ENCODE data around the gene USP50. TPM values are rescaled to one million over a fixed set of nuclear protein-coding genes. Genes with fewer than 3 reads are reported as not detected.
"Not testable (repeated sequence)": the region's sequence is repeated elsewhere in the genome, so short reads cannot be mapped to it uniquely, and the experiment has no call there.

The USP50 gene
- total and polyA plus RNA-seq, 2 of the 13 experiments (the other 11 are each of a cell fraction or from before 2014, with no cell fraction given) = 0.86 TPM; not detected in 1

DNA sequence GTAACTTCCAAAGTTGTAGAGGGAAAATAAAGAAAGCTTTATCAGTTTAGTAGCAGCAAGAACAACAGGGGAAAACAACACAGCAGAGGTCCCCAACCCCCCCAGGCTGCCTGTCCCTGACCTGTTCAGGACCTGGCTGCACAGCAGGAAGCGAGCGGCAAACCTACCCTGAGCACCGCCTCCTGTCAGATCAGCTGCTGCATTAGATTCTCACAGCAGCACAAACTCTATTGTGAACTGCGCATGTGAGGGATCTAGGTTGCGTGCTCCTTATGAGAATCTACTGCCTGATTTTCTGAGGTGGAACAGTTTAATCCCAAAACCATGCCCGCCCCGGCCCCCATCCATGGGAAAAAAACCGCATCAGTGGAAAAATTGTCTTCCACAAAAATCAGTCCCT lies 40.3 kb downstream of the USP50 start:
- TF ChIP-seq ZNF616 (CRISPR knock-in tag; IDR thresholded peaks at IDR 0.05; ENCODE audit: low read depth) = no peak
- TF ChIP-seq TMF1 (CRISPR knock-in tag; IDR thresholded peaks at IDR 0.05; ENCODE audit: low read depth) = 0 out of 2 replicates have a peak, but pooled peaks have one; percentile 37
- ChIA-PET POLR2A (no interaction called here), CTCF (ENCODE audit: low intra/inter-chr PET ratio, low total read pairs) (no interaction called here)
- Histone ChIP-seq H3K4me2 (ENCODE audit: low read depth, low read length) (no peak overlapping the region), H4K20me1 (ENCODE audit: insufficient read depth, low read length) (no peaks in the 10 kb centered on the region), H3K9ac (ENCODE audit: insufficient read depth, low read depth, low read length) (no peak overlapping the region), H2AFZ (ENCODE audit: low read length) (no peak overlapping the region), H3K9me3 (ENCODE audit: low read length) (no peaks in the 10 kb centered on the region), H3K4me3 (replicated peaks in 1 of 3; ENCODE audit: insufficient read depth in 1 of 3, low read depth in 2 of 3, low read length in 3 of 3) (no peak overlapping the region), H3K27ac (ENCODE audit: extremely low read length, insufficient read depth, low read length) (no peak overlapping the region), H3K79me2 (ENCODE audit: insufficient read depth, low read length) (no peaks in the 10 kb centered on the region), H3K36me3 (replicated peaks in 1 of 2; ENCODE audit: control insufficient read depth in 1 of 2, insufficient read depth in 2 of 2, low read length in 2 of 2) (peaks cover 0 to 15% of the 10 kb centered on the region in 2 experiments; a peak in 1 of 5 replicates), H3K4me1 (ENCODE audit: insufficient read depth, low read length) (no peaks in the 10 kb centered on the region), H3K27me3 (ENCODE audit: control insufficient read depth in 1 of 2, insufficient read depth in 2 of 2, low read length in 2 of 2) (no peaks in the 10 kb centered on the region)
- no TSS peak for BruUV-seq (replicated peaks)
- in situ Hi-C loops (cut with HindIII; ENCODE audit: extremely low pct_ligation_motif_present, low pct_unique_long_range_greater_than_20kb) = no loop called here
- FAIRE-seq (no peak), DNase-seq (ENCODE audit: low spot score) (peak; percentile 7), ATAC-seq (peak; percentile 72)
- 93% methylated on average over 8 of the region's 8 CpGs for WGBS (ENCODE audit: low lambda C conversion rate)
- intact Hi-C loops (cut with micrococcal nuclease; ENCODE audit: unreplicated experiment) = no loop called here

DNA sequence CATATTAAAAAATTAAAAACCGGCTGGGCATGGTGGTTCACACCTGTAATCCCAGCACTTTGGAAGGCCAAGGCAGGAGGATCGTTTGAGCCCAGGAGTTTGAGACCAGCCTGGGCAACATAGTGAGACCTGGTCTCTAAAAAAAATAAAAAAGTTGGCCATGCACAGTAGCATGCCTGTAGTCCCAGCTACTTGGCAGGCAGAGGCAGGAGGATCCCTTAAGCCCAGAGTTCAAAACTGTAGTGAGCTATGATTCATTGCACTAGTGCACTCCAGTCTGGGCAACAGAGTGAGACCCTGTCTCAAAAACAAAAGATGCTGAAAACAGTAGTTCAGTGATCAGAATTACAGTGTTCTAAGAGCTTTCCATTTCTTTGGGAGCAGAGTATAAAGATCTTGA lies 40.8 kb downstream of the USP50 start:
- H3K79me2 ChIP-seq (ENCODE audit: insufficient read depth, low read length); CTCF ChIA-PET (ENCODE audit: low intra/inter-chr PET ratio, low total read pairs); H3K4me1 ChIP-seq (ENCODE audit: insufficient read depth, low read length); H3K4me3 ChIP-seq (replicated peaks in 1 of 3; ENCODE audit: insufficient read depth in 1 of 3, low read depth in 2 of 3, low read length in 3 of 3); H3K27ac ChIP-seq (ENCODE audit: extremely low read length, insufficient read depth, low read length); FAIRE-seq; DNase-seq (ENCODE audit: low spot score); H3K27me3 ChIP-seq (ENCODE audit: control insufficient read depth in 1 of 2, insufficient read depth in 2 of 2, low read length in 2 of 2); H3K9me3 ChIP-seq (ENCODE audit: low read length); H4K20me1 ChIP-seq (ENCODE audit: insufficient read depth, low read length); H3K9ac ChIP-seq (ENCODE audit: insufficient read depth, low read depth, low read length); BruUV-seq (replicated peaks); in situ Hi-C loops (cut with HindIII; ENCODE audit: extremely low pct_ligation_motif_present, low pct_unique_long_range_greater_than_20kb); POLR2A ChIA-PET; H2AFZ ChIP-seq (ENCODE audit: low read length); intact Hi-C loops (cut with micrococcal nuclease; ENCODE audit: unreplicated experiment); H3K4me2 ChIP-seq (ENCODE audit: low read depth, low read length): not testable (repeated sequence)
- WGBS (ENCODE audit: low lambda C conversion rate) = 97% methylated on average over 2 of the region's 2 CpGs
- ATAC-seq = peak; percentile 66
- H3K36me3 ChIP-seq (replicated peaks in 1 of 2; ENCODE audit: control insufficient read depth in 1 of 2, insufficient read depth in 2 of 2, low read length in 2 of 2) = peaks cover 0 to 15% of the 10 kb centered on the region in 2 experiments; a peak in 1 of 5 replicates

DNA sequence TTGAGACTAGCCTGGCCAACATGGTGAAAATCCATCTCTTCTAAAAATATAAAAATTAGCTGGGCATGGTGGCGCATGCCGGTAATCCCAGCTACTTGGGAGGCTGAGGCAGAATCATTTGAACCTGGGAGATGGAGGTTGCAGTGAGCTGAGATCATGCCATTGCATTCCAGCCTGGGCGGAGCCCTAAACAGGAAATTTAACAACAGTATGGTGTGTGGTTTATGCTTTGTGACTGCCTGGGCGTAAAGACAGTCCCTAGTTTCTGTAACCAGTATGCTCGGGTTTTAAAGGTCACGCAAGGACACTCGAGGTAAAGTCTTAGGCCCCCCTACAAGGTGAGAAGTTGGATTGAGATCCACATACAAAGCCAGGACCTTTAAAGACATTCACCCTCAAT lies 43.3 kb downstream of the USP50 start:
- WGBS (ENCODE audit: low lambda C conversion rate) = 99% methylated on average over 7 of the region's 7 CpGs
- H3K4me2 ChIP-seq (ENCODE audit: low read depth, low read length) = no peak overlapping the region
- no peak for DNase-seq (ENCODE audit: low spot score)
- H3K9ac ChIP-seq (ENCODE audit: insufficient read depth, low read depth, low read length) = no peak overlapping the region
- peaks cover 0 to 25% of the 10 kb centered on the region in 2 experiments; a peak in 2 of 5 replicates for H3K36me3 ChIP-seq (replicated peaks in 1 of 2; ENCODE audit: control insufficient read depth in 1 of 2, insufficient read depth in 2 of 2, low read length in 2 of 2)
- no peaks in the 10 kb centered on the region for H4K20me1 ChIP-seq (ENCODE audit: insufficient read depth, low read length)
- in situ Hi-C loops (cut with HindIII; ENCODE audit: extremely low pct_ligation_motif_present, low pct_unique_long_range_greater_than_20kb) = no loop called here
- POLR2A ChIA-PET = no interaction called here
- H3K9me3 ChIP-seq (ENCODE audit: low read length) = no peaks in the 10 kb centered on the region
- CTCF ChIA-PET (ENCODE audit: low intra/inter-chr PET ratio, low total read pairs) = no interaction called here
- intact Hi-C loops (cut with micrococcal nuclease; ENCODE audit: unreplicated experiment) = no loop called here
- no peak overlapping the region for H2AFZ ChIP-seq (ENCODE audit: low read length)
- BruUV-seq (replicated peaks) = no TSS peak
- ATAC-seq = no peak
- no peak overlapping the region for H3K27ac ChIP-seq (ENCODE audit: extremely low read length, insufficient read depth, low read length)
- no peaks in the 10 kb centered on the region for H3K27me3 ChIP-seq (ENCODE audit: control insufficient read depth in 1 of 2, insufficient read depth in 2 of 2, low read length in 2 of 2)
- no peak overlapping the region for H3K4me3 ChIP-seq (replicated peaks in 1 of 3; ENCODE audit: insufficient read depth in 1 of 3, low read depth in 2 of 3, low read length in 3 of 3)
- no peak for FAIRE-seq
- no peaks in the 10 kb centered on the region for H3K79me2 ChIP-seq (ENCODE audit: insufficient read depth, low read length)
- H3K4me1 ChIP-seq (ENCODE audit: insufficient read depth, low read length) = no peaks in the 10 kb centered on the region
- TF ChIP-seq, protein P1, sequence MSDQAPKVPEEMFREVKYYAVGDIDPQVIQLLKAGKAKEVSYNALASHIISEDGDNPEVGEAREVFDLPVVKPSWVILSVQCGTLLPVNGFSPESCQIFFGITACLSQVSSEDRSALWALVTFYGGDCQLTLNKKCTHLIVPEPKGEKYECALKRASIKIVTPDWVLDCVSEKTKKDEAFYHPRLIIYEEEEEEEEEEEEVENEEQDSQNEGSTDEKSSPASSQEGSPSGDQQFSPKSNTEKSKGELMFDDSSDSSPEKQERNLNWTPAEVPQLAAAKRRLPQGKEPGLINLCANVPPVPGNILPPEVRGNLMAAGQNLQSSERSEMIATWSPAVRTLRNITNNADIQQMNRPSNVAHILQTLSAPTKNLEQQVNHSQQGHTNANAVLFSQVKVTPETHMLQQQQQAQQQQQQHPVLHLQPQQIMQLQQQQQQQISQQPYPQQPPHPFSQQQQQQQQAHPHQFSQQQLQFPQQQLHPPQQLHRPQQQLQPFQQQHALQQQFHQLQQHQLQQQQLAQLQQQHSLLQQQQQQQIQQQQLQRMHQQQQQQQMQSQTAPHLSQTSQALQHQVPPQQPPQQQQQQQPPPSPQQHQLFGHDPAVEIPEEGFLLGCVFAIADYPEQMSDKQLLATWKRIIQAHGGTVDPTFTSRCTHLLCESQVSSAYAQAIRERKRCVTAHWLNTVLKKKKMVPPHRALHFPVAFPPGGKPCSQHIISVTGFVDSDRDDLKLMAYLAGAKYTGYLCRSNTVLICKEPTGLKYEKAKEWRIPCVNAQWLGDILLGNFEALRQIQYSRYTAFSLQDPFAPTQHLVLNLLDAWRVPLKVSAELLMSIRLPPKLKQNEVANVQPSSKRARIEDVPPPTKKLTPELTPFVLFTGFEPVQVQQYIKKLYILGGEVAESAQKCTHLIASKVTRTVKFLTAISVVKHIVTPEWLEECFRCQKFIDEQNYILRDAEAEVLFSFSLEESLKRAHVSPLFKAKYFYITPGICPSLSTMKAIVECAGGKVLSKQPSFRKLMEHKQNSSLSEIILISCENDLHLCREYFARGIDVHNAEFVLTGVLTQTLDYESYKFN (CRISPR knock-in tag; conservative IDR thresholded peaks at IDR 0.05) = no peak
- TF ChIP-seq ZNF468 (CRISPR knock-in tag; IDR thresholded peaks at IDR 0.05) = no peak
- TF ChIP-seq, protein P2, sequence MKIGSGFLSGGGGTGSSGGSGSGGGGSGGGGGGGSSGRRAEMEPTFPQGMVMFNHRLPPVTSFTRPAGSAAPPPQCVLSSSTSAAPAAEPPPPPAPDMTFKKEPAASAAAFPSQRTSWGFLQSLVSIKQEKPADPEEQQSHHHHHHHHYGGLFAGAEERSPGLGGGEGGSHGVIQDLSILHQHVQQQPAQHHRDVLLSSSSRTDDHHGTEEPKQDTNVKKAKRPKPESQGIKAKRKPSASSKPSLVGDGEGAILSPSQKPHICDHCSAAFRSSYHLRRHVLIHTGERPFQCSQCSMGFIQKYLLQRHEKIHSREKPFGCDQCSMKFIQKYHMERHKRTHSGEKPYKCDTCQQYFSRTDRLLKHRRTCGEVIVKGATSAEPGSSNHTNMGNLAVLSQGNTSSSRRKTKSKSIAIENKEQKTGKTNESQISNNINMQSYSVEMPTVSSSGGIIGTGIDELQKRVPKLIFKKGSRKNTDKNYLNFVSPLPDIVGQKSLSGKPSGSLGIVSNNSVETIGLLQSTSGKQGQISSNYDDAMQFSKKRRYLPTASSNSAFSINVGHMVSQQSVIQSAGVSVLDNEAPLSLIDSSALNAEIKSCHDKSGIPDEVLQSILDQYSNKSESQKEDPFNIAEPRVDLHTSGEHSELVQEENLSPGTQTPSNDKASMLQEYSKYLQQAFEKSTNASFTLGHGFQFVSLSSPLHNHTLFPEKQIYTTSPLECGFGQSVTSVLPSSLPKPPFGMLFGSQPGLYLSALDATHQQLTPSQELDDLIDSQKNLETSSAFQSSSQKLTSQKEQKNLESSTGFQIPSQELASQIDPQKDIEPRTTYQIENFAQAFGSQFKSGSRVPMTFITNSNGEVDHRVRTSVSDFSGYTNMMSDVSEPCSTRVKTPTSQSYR (CRISPR knock-in tag; IDR thresholded peaks at IDR 0.05; ENCODE audit: borderline replicate concordance) = no peak
